ENCODE results near the gene ASCC3. TPM values are rescaled to one million over a fixed set of nuclear protein-coding genes. Genes with fewer than 3 reads are reported as not detected.

ASCC3 gene
- total and polyA plus RNA-seq, 3 donors from 2014 or later, result 16.1 to 29.3 (median 29.0) TPM

DNA sequence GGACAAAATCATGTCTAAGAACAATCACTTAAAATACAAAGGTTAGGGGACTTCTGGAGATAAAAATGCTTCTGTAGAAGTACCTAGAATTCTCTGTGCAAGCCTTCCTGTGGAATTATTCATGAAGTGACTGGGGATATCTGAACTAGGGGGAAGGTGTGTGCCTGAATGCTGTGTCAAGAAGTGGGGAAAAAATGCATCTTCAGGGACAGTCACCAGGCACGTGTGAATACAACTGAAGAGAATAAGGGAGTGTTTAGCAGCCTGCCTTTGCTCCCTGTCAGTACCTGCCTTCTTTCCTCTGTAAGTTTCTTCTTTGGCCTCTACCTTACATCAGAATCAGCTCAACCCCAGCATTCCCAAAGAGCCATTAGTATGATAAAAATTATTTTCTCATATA, 201.0 kb downstream of the ASCC3 start:
- no peak overlapping the region for H3K4me3 ChIP-seq
- WGBS, 2 donors, result 58 to 76% methylated on average over 1 of the region's 1 CpG
- no peak for DNase-seq
- H3K4me1 ChIP-seq, result no peaks in the 10 kb centered on the region
- H3K9me3 ChIP-seq, result no peaks in the 10 kb centered on the region
- TF ChIP-seq POLR2A (IDR thresholded peaks at IDR 0.05), result no peak
- H3K27me3 ChIP-seq, result no peaks in the 10 kb centered on the region
- intact Hi-C loops (cut with DNase I; ENCODE audit: low total_unique reads), result no loop called here
- no peak overlapping the region for H3K27ac ChIP-seq
- H3K36me3 ChIP-seq (ENCODE audit: low read depth, missing control alignments), result no peaks in the 10 kb centered on the region

DNA sequence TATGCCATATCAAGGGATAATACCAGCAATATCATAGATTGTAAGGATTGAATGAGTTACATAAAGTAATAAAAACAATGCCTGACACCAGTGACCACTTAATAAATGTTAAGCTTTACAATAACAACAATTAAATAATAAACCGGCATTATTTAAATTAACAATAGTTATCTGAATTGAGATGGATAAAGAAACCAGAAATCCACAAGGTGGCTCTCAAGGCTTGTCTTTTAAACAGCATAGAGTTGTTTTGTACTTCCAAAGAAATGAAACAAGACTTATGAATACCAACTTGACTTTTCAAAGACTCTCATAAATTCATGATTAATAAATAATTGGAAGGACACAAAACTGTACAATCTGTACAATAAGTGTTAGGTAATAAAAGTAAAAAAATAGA, 203.1 kb downstream of the ASCC3 start:
- Histone ChIP-seq H3K27me3 (no peaks in the 10 kb centered on the region), H3K4me3 (no peak overlapping the region), H3K27ac (no peak overlapping the region), H3K4me1 (no peaks in the 10 kb centered on the region), H3K9me3 (no peaks in the 10 kb centered on the region), H3K36me3 (ENCODE audit: low read depth, missing control alignments) (no peaks in the 10 kb centered on the region)
- no peak for DNase-seq
- intact Hi-C loops (cut with DNase I; ENCODE audit: low total_unique reads), result no loop called here
- TF ChIP-seq, protein P1, sequence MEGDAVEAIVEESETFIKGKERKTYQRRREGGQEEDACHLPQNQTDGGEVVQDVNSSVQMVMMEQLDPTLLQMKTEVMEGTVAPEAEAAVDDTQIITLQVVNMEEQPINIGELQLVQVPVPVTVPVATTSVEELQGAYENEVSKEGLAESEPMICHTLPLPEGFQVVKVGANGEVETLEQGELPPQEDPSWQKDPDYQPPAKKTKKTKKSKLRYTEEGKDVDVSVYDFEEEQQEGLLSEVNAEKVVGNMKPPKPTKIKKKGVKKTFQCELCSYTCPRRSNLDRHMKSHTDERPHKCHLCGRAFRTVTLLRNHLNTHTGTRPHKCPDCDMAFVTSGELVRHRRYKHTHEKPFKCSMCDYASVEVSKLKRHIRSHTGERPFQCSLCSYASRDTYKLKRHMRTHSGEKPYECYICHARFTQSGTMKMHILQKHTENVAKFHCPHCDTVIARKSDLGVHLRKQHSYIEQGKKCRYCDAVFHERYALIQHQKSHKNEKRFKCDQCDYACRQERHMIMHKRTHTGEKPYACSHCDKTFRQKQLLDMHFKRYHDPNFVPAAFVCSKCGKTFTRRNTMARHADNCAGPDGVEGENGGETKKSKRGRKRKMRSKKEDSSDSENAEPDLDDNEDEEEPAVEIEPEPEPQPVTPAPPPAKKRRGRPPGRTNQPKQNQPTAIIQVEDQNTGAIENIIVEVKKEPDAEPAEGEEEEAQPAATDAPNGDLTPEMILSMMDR (IDR thresholded peaks at IDR 0.05), result no peak
- no peak for TF ChIP-seq POLR2A (IDR thresholded peaks at IDR 0.05)
- 69 to 79% methylated on average over 1 of the region's 1 CpG for WGBS, 2 donors

DNA sequence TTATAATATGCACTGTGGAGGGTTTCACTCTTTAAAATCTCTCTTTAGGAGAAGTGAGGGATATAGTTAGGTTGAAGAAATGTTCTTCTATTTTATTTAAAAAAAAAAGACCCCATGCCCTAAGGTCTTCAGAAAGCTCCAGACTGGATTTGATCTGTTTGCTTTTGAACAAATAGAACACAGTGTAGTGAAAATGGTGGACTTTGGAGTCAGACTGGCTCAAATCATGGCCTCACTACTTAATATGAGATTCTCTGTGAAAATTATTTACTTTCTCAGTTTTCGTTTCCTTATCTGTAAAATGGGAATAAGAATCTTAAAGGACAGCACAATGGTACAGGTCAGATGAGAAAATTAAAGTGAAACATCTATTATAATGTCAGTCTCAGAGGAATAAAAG, 203.9 kb downstream of the ASCC3 start:
- Histone ChIP-seq H3K4me3 (no peak overlapping the region), H3K27ac (no peak overlapping the region), H3K27me3 (no peaks in the 10 kb centered on the region), H3K9me3 (no peaks in the 10 kb centered on the region), H3K4me1 (no peaks in the 10 kb centered on the region), H3K36me3 (ENCODE audit: low read depth, missing control alignments) (no peaks in the 10 kb centered on the region)
- no peak for DNase-seq
- whole genome bisulfite sequencing, 2 donors, result 92 to 93% methylated on average over 1 of the region's 1 CpG
- TF ChIP-seq, protein P1 (IDR thresholded peaks at IDR 0.05), result no peak
- no peak for TF ChIP-seq POLR2A (IDR thresholded peaks at IDR 0.05)
- intact Hi-C loops (cut with DNase I; ENCODE audit: low total_unique reads), result no loop called here

DNA sequence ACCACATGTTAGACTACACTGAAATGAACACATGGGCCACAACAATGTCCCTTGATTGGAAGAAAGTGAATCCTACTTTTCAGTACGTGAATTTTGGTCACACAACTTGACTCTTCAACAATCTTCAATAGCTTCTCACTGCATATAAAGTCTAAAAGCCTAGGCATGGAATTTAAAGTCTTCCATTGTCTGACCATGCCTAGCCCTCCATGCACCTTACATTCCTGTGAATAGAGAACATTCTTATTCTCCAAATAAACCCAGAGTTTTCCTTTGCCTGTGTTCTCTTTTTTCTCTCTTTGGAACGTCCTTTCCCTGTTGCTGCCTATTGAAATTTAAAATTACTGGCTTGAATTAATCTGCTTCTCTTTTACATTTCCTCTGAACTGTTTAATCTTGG, 207.5 kb downstream of the ASCC3 start:
- H3K4me1 ChIP-seq, result no peaks in the 10 kb centered on the region
- H3K27ac ChIP-seq, result no peak overlapping the region
- DNase-seq, result no peak
- 95 to 99% methylated on average over 2 of the region's 2 CpGs for WGBS, 2 donors
- intact Hi-C loops (cut with DNase I; ENCODE audit: low total_unique reads), result no loop called here
- H3K36me3 ChIP-seq (ENCODE audit: low read depth, missing control alignments), result no peaks in the 10 kb centered on the region
- H3K9me3 ChIP-seq, result no peaks in the 10 kb centered on the region
- TF ChIP-seq, protein P1 (IDR thresholded peaks at IDR 0.05), result no peak
- TF ChIP-seq POLR2A (IDR thresholded peaks at IDR 0.05), result no peak
- H3K27me3 ChIP-seq, result no peaks in the 10 kb centered on the region
- no peak overlapping the region for H3K4me3 ChIP-seq

DNA sequence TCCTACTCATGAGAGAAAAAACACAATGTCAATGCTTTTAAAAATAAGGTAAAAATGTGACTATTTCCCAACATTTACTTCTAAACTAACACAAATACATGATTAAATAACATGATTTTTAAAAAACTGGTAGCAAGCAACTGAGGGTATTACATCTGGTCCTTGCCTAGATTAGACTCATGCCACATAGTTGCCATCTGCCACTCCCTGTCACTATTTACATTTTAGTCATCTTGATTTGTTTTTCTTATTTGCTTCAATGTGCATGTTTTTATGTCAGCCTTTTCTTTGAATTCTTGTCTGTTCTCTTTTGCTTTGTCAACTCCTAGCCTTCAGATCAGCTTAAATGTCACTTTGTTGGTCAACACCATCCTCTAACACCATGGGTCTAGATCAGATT, 209.4 kb downstream of the ASCC3 start:
- Histone ChIP-seq H3K4me3 (no peak overlapping the region), H3K36me3 (ENCODE audit: low read depth, missing control alignments) (no peaks in the 10 kb centered on the region), H3K9me3 (no peaks in the 10 kb centered on the region), H3K4me1 (no peaks in the 10 kb centered on the region), H3K27me3 (no peaks in the 10 kb centered on the region), H3K27ac (no peak overlapping the region)
- DNase-seq, result no peak
- intact Hi-C loops (cut with DNase I; ENCODE audit: low total_unique reads), result no loop called here
- no peak for TF ChIP-seq POLR2A (IDR thresholded peaks at IDR 0.05)
- TF ChIP-seq, protein P1 (IDR thresholded peaks at IDR 0.05), result no peak

Data from testis (tissue), 3 donors.